HFFc6 (cell line): ENCODE measurements around the gene SSH3. TPM values are rescaled to one million over a fixed set of nuclear protein-coding genes. Genes with fewer than 3 reads are reported as not detected.
"Not testable (repeated sequence)": the region's sequence is repeated elsewhere in the genome, so short reads cannot be mapped to it uniquely, and the experiment has no call there.

Source experiments
- DNase-seq: peaks from one replicate; pipeline ENCODE4 v3.0.0-alpha.2; 2018
- H3K27ac Mint-ChIP-seq: 2 replicates; pipeline ENCODE4 v1.8.0; 2020; ENCODE audit warnings: mild to moderate bottlenecking, mixed read lengths
- H3K27me3 Mint-ChIP-seq: 2 replicates; pipeline ENCODE4 v1.8.0; 2021; ENCODE audit warnings: mild to moderate bottlenecking, moderate library complexity, mixed read lengths; ENCODE audit not compliant: insufficient read depth
- H3K36me3 Mint-ChIP-seq: 2 replicates; pipeline ENCODE4 v1.8.0; 2021; ENCODE audit warnings: low read depth, mixed read lengths
- H3K4me1 Mint-ChIP-seq: 2 replicates; pipeline ENCODE4 v1.8.0; 2020; ENCODE audit warnings: low read depth, mixed read lengths
- H3K4me3 Mint-ChIP-seq: 2 replicates; pipeline ENCODE4 v1.8.0; 2020; ENCODE audit warnings: mild to moderate bottlenecking, moderate library complexity, mixed read lengths
- H3K9me3 Mint-ChIP-seq: 2 replicates; pipeline ENCODE4 v1.8.0; 2020; ENCODE audit warnings: mild to moderate bottlenecking, mixed read lengths
- CTCF ChIP-seq: fragments of 200-600 bp; sonication (generic); IDR thresholded peaks from 2 replicates; pipeline ENCODE4 v1.5.0; 2021; ENCODE audit warnings: antibody characterized with exemption, mild to moderate bottlenecking
- total RNA-seq, 6 experiments: library from RNA; stranded (reverse); fragmentation: NEBNext Ultra II Directional; extraction: Animal tissue kit (Norgen Biotek cat#: 25700); gene quantifications; 2 replicates in 1 of 6; 3 replicates in 5 of 6; pipeline ENCODE4 v1.2.3, GENCODE V29; 2021

Gene SSH3
- total RNA-seq, 6 experiments from 2014 or later: 17.0 to 28.7 (median 22.6) TPM

- DNase-seq: no peak
- Mint-ChIP-seq H3K9me3 (peaks cover 4% of the 10 kb centered on the region; the same call in 1 of the 2 replicates), H3K36me3 (peaks cover 34% of the 10 kb centered on the region), H3K4me1 (peaks cover 6% of the 10 kb centered on the region), H3K27me3 (no peaks in the 10 kb centered on the region; the same call in none of the 2 replicates), H3K4me3 (no peak overlapping the region), H3K27ac (peak overlapping the region; percentile 20; the same call in 1 of the 2 replicates)
- TF ChIP-seq CTCF: no peak
Measured at GRCh38 chr11:67255864-67256263, 47.5 kb upstream of the SSH3 start.

GRCh38 chr11:67256477-67257135 lies 46.7 kb upstream of the SSH3 start:
- H3K4me3 Mint-ChIP-seq: no peak overlapping the region
- peaks cover 4% of the 10 kb centered on the region; the same call in 1 of the 2 replicates for H3K9me3 Mint-ChIP-seq
- DNase-seq: no peak
- no peak for TF ChIP-seq CTCF
- H3K27ac Mint-ChIP-seq: no peak overlapping the region
- no peaks in the 10 kb centered on the region; the same call in none of the 2 replicates for H3K27me3 Mint-ChIP-seq
- peaks cover 11% of the 10 kb centered on the region for H3K4me1 Mint-ChIP-seq
- peaks cover 34% of the 10 kb centered on the region for H3K36me3 Mint-ChIP-seq

- Mint-ChIP-seq H3K36me3 (peaks cover 13% of the 10 kb centered on the region; the same call in 1 of the 2 replicates), H3K4me1 (peaks cover 41% of the 10 kb centered on the region), H3K27me3 (no peaks in the 10 kb centered on the region; the same call in none of the 2 replicates), H3K9me3 (peaks cover 4% of the 10 kb centered on the region; the same call in 1 of the 2 replicates), H3K4me3 (peak overlapping the region; percentile 79; the same call in 1 of the 2 replicates), H3K27ac (peak overlapping the region; percentile 24; the same call in 1 of the 2 replicates)
- no peak for TF ChIP-seq CTCF
- DNase-seq: no peak
Measured at GRCh38 chr11:67260406-67260805, 42.9 kb upstream of the SSH3 start.

- H3K9me3 Mint-ChIP-seq, H3K36me3 Mint-ChIP-seq, H3K27me3 Mint-ChIP-seq: not testable (repeated sequence)
- Mint-ChIP-seq H3K27ac (peak overlapping the region; percentile 66), H3K4me1 (peaks cover 48% of the 10 kb centered on the region), H3K4me3 (peak overlapping the region; percentile 79)
- peak; percentile 45 for DNase-seq
Measured at GRCh38 chr11:67260885-67261639, 42.3 kb upstream of the SSH3 start.

- Mint-ChIP-seq H3K36me3 (0 out of 2 replicates have a peak, but pooled peaks cover 7% of the 10 kb centered on the region), H3K4me3 (peak overlapping the region; percentile 79), H3K4me1 (peaks cover 48% of the 10 kb centered on the region), H3K27me3 (no peaks in the 10 kb centered on the region; the same call in none of the 2 replicates), H3K27ac (no peak overlapping the region; the same call in 1 of the 2 replicates), H3K9me3 (peaks cover 4% of the 10 kb centered on the region; the same call in 1 of the 2 replicates)
- peak; percentile 50 for TF ChIP-seq CTCF
- no peak for DNase-seq
Measured at GRCh38 chr11:67261640-67261945, 41.7 kb upstream of the SSH3 start.
